ENCODE measurements around the gene RAB11FIP5.
"Not testable (repeated sequence)": the region's sequence is repeated elsewhere in the genome, so short reads cannot be mapped to it uniquely, and the experiment has no call there.

RAB11FIP5 gene

GRCh38 chr2:73070643-73071359 lies 41.9 kb downstream of the RAB11FIP5 start:
- no peak for DNase-seq (ENCODE audit: low read depth)

- no peak for DNase-seq (ENCODE audit: low read depth)
These were observed 42.7 kb downstream of the RAB11FIP5 start for GRCh38 chr2:73069855-73070642.

DNA sequence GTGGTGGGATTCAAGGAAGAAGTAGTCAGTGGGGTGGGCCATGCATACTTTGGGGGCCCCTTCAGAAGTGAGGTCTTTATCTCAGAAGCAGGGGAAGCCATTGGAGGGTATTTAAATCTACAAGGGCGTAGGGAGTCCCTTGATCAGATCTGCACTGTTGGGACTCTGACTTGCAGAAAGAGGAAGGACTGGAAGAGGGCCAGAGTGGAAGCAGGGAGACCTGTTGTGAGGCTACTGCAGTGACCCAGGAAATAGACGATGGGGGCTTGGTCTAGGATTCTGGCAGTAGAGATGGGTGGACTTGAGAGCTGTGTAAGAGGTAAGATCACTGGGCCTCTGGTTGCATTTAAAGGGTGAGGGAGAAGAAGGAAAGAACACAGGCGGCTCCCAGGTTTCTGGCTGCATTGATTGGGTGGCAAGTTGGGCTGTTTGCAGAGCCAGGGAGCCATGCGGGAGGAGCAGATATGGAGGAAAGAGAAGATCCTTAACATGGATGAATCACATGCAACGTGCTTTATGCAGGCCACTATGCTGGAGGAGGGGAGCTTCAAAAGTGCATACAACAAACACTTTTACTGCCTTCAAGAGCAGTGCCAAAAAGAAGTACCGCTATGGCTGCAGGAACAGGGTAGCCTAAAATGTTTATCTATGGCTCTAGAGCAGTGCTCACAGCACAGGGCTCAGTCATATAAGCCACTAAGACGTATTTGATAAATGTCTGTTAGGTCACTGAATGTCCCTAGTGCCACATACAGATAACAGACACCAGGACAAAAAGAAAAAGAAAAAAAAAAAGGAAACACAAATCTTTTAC lies 43.5 kb downstream of the RAB11FIP5 start:
- DNase-seq (ENCODE audit: low read depth): peak; percentile 32

GRCh38 chr2:73068147-73068546 lies 44.6 kb downstream of the RAB11FIP5 start:
- DNase-seq (ENCODE audit: low read depth): no peak

- no peak for DNase-seq (ENCODE audit: low read depth)
These were observed 45.7 kb downstream of the RAB11FIP5 start for GRCh38 chr2:73067043-73067442.

DNA sequence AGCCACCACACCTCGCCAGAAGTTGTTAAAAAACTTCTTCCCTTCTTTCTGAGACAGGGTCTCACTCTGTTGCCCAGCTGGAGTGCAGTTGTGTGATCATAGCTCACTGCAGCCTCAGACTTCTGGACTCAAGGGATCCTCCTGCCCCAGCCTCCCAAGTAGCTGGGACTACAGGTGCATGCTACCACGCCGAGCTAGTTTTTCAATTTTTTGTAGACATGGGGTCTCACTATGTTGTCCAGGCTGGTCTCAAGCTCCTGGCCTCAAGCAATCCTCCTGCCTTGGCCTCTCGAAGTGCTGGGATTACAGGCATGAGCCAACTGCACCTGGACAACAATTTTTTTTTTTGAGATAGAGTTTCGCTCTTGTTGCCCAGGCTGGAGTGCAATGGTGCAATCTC lies 47.7 kb downstream of the RAB11FIP5 start:
- not testable (repeated sequence) for DNase-seq (ENCODE audit: low read depth)

- DNase-seq (ENCODE audit: low read depth): peak; percentile 79
These were observed 48.6 kb downstream of the RAB11FIP5 start for GRCh38 chr2:73063909-73064875.

DNA sequence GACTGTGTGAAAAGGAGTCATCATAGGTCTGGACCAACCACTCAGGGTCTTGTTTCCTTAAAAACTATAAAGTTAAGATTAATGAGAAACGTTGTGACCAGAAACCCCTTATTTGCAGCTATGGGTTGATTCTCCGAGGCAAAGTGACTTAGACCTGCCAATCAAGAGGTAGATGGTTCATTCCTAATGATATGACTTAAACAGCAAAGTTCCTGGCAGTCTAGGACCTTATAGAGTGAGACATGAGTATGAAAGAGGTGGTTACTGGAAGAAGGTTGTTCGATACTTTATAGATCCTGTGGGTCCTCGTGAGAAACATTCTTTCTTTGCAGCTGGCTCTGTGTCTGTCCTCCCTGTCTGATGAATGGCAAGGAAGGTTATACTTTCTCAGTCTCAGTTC lies 49.3 kb downstream of the RAB11FIP5 start:
- no peak for DNase-seq (ENCODE audit: low read depth)

GRCh38 chr2:73059106-73059505 lies 53.6 kb downstream of the RAB11FIP5 start:
- DNase-seq (ENCODE audit: low read depth): no peak

DNA sequence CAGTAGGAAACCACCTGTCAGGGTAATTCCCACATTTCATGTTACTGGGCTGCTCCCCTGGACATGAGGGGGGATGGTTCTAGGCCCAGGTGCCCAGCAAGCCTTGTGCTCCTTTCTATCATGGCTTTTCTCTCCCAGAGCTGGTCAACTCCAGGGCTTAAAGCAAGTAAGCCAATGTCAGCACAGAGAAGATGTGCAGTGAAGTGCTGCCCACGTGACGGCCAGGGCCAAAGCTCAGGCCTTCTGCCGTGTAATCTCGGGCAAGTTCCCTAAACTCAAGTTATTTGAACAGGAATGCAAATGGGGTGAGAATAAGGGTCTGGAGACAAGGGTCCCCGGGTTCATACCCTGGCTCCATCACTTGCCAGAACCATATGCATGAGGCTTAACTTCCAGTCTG lies 57.8 kb downstream of the RAB11FIP5 start:
- DNase-seq (ENCODE audit: low read depth): no peak

DNA sequence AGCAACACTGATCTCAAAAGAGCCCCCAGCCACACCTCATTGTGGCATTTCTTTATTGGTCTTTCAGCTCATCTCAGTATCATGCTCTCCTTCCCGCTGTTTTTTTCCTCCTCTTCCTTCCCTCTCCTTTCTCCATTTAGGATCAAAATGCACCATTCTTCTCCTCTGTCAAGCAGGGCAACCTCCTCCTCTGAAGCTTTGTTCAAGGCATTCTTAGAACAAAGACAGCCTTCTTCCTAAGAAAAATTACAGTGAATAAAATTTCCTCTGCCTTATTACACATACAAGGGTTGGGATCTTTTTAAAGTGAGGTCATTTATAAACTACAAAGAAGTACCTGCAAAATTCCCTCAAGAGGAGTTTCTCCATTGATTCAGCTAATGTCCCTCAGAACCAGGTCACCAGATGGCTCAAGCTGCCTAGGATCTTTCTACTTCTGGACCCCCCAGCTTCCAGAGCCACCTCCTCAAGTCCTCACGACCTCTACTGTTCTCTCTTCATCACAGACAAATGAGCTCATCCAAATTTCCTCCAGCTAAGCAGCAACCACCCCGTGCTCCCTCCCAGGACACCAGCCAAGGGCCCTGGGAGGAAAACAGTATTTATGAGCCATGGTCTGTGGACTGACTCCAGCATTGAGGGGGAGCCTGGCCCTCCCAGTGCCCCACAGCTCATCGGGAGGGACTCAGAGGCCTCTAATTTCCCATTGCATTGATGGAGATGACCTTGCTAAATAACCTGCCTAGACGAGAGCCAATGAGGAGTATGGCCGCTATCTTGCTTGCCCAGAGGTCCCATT lies 59.2 kb downstream of the RAB11FIP5 start:
- DNase-seq (ENCODE audit: low read depth): no peak

- peak; percentile 20 for DNase-seq (ENCODE audit: low read depth)
These were observed 62.6 kb downstream of the RAB11FIP5 start for GRCh38 chr2:73050121-73050545.

GRCh38 chr2:73043929-73044832 lies 68.6 kb downstream of the RAB11FIP5 start:
- no peak for DNase-seq (ENCODE audit: low read depth)

DNA sequence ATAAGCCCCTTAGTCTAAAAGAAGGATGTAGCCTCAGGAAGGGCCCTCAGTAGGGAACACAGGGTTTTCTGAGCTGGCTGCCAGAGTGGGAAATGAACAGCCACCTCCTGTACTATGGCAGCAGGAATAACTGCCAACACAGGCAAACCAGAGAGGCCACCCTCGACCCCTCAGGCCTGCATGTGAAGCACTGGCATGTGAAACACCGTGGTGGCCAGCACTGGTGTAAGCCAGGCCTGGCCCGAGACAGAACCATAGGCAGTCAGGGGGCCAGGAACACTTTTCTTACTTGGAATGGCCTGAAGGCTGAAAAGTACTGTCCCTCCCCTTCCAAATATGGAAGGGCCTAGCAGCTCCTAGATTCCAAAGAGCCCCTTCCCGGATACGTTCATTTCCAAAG lies 69.5 kb downstream of the RAB11FIP5 start:
- no peak for DNase-seq (ENCODE audit: low read depth)

GRCh38 chr2:73037947-73038585 lies 74.7 kb downstream of the RAB11FIP5 start:
- no peak for DNase-seq (ENCODE audit: low read depth)

DNA sequence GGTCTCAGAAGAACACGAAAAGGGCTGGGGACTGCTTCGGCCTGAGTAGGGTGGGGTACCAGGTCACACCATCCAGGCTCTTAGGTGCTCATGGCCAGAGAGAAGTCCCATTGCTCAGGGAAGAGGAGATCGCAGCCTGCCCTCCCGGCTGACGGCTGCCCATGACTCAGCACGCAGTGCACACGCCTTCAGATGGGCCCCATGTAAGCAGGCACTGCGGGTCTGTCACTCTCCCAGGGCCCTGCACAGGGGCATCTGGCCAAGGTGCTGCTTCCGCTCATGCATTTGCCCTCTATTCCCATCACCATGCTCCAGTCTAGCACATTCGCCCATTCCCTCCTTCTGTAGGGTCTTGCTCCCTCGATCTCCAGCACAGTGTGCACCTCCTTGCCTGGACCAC lies 76.0 kb downstream of the RAB11FIP5 start:
- DNase-seq (ENCODE audit: low read depth): no peak

DNA sequence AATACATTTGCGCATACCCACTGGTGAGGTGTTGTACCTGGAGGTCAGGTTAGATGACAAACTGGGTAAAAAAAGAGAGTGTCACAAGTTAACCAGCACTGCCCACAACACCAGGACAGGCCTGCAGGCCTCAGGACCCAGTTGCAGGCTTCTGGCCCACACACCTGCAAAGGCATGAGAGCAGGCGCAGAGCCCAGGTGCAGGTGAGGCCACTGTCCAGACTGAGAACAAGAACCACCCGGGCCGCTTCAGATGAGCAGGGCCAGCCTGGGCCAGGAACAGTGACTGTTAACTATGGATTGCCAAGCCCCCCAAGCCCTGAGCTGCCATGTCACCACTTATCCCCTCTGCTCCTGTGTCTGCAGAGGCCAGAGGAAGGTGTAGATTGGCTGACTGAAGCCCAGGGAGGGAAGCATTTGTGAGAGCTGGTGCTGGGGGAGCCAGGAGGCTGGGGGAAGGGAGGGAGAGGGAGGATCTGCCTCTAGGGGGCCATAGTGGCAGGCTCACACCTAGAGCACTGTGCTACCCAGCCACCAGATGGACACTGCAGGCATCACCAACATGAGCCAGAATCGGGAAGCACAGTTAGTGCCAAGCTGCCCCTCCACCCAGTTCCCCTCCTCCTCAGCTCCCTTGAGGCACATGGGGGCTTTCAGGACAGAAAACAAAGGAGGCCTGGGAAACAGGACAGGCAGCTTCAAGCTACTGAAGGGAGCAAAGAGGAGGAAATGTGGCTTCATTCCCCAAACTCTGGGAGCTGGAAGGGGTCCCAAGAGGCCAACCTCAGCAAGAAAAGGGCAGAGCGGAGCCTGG lies 76.6 kb downstream of the RAB11FIP5 start:
- no peak for DNase-seq (ENCODE audit: low read depth)
